HG03139 (cell line): Measurements from ENCODE around the gene AIRE.

ENCODE experiments used
- ATAC-seq: cut with Tn5 transposase; IDR thresholded peaks from one replicate; pipeline ENCODE4 v1.9.1; 2021; ENCODE audit not compliant: unreplicated experiment

Gene AIRE

DNA sequence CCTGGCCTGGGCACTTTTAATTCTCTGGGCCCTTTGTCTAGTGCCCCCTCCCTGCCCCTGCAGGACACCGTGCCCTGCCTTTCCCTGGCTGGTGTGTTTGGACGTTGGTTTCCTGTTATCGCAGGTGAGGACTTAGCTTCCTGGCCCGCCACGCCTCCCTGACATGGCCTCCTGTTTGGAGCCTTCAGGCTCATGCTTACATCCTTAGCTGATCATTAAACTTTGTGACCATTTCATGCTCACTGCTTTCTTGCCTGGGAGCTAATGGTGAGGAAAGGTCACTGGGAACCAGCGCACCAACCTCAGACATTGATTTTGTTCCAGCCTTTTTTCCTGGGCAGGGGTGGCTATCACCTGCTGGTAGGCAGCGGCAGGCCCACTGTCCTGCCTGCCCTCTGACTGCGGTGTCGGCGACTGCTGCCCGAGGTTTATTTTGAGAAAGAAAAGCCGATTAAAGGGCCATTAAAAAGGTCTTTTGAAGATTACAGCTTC lies 17.9 kb downstream of the AIRE start:
- ATAC-seq = no peak

DNA sequence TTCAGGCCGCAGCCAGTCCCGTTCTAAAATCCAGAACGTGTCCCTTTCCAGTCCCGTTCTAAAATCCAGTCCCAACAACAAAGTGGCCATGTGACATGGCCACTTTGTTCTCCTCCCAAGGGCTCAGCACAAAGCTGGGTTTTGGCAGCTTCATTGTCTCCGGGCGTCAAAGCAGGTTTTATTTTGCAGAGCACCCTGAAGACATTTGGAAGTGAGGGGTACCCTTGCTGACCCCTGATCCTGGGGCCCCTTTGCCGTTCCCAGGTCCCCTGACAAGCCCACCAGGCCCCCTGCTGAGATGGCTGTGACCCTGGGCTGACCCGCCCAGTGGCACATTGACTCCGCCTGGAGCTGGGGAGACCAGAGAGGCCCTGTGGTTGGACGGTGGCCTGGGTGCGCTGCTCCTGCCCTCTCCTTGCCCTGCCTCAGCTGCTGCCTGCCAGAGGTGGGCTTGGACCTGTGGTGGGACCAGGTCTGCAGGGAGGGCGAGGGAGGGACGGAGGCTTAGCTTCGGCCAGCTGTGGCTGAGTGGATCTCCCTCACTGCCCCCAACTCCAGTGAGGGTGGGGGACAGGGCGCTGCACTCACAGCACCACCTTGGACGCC lies 18.4 kb downstream of the AIRE start:
- ATAC-seq = no peak

DNA sequence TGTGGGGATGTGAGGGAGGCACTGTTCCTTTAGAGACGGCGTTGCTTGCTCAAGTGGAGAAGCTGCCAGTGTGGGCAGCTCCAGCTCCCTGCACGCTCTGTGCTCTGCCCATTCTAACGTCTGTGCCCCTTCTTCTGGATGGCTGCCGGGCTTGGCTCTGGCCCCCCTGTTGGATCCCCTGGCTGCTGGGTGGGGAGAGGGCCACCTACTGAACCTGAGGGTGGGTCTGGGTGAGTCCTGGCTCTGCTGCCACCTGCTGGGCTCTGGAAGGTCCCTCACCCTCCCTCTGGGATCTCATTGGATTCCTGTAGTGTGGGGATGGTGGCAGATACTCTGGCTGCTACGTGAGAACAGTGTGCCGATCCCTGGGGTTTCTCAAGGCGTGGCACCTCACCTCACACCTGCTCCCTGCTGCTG lies 19.2 kb downstream of the AIRE start:
- ATAC-seq = no peak

DNA sequence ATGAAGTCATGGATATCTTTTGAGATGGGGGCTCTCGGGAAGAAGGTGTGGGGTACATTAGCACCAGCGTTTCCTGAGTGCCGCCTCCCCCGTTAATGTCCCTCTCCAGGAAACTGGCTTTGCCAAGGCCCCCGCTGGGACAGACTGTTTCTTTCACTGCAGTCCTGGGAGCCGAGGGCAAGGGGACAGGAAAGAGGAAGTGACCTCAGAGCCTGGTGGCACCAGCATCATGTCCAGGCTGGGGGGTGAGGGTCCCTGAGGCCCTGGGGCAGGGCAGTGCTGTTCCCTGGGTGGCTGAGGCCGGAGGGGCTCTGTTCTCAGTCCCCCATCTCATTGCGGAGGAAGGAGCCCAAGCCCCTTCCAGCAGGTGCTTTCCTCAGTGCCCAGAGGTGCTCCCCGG lies 20.0 kb downstream of the AIRE start:
- no peak for ATAC-seq

GRCh38 chr21:44306936-44307704 lies 21.4 kb downstream of the AIRE start:
- no peak for ATAC-seq

GRCh38 chr21:44310628-44311507 lies 25.2 kb downstream of the AIRE start:
- no peak for ATAC-seq

DNA sequence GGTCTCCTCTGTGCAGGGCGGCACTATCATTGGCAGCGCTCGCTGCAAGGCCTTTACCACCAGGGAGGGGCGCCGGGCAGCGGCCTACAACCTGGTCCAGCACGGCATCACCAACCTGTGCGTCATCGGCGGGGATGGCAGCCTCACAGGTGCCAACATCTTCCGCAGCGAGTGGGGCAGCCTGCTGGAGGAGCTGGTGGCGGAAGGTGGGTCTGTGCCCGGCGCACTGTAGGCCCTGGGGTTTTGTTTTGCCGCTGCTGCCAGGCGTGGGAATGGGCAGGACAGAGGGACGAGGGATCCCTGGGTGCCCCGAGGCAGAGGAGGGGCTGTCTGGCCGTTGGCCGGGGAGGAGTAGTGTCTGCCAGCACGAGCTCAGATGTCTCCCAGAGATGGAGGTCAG lies 26.4 kb downstream of the AIRE start:
- no peak for ATAC-seq

GRCh38 chr21:44312716-44313115 lies 27.0 kb downstream of the AIRE start:
- no peak for ATAC-seq

- no peak for ATAC-seq
Measured at GRCh38 chr21:44313451-44313850, 27.8 kb downstream of the AIRE start.

DNA sequence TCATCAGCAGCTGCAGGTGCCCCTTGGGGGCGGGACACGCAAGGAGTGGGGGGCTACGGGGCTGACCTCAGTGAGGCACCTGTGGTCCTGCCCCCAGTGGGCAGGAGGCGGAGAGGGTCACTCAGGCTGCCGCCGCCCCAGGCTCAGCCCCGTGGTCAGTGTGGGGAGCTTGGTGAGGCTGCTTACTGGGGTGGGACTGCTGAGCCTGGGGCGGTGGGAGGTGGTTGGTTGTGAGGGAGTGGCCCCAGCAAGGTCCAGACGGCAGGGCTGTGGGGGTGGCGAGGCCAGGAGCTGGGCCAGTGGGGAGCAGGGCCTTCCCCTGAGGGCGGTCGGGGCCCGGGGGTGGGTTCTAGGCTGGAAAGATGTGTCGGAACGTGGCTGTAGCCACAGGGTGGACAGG lies 28.5 kb downstream of the AIRE start:
- no peak for ATAC-seq

DNA sequence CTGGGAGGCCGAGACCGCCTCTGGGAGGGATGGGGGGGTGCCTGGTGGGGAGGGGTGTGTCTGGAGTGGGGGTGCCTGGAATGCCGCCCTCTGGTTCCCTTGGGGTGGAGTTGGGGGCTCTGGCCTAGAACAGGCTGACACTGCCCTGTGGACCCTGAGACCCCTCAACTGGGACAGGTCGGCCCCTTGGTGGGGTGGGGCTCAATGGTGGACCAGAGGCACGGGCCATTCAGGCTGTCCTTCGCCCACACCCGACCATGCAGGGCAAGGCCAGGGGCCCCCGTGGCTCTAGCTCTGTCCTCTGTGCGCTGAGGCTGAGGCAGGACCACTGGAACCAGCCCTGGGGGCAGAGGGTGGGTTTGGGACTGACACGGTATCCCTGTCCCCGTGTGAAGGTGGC lies 28.9 kb downstream of the AIRE start:
- ATAC-seq = no peak

DNA sequence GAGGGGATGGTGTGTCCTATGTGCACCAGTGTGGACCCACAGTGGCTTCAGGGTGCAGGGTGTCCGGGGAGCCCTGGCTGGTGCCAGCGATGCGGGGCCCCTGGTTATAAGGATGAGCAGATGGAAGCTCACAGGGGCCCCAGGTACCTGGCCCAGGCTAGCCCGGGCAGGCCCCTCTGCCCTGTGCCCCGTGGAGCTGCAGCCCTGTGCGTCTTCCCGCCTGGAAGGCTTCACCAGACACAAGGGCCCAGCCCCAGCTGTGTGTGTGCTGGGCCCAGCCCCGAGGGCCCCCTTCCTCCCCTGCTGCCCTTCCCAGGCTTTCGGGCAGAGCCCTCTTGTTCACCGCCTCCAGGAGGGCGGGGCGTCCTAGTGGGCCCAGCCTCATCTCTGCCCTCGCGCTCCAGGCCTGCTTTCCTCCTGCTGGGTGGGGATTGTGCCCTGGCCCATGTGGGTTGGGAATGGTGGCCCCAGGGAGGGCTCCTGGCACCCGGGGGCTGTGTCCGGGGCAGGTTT lies 30.1 kb downstream of the AIRE start:
- no peak for ATAC-seq

- no peak for ATAC-seq
Measured at GRCh38 chr21:44316277-44316900, 30.7 kb downstream of the AIRE start.

- no peak for ATAC-seq
Measured at GRCh38 chr21:44317241-44317782, 31.6 kb downstream of the AIRE start.

GRCh38 chr21:44317871-44318270 lies 32.2 kb downstream of the AIRE start:
- no peak for ATAC-seq

GRCh38 chr21:44318489-44319285 lies 33.0 kb downstream of the AIRE start:
- ATAC-seq = no peak

DNA sequence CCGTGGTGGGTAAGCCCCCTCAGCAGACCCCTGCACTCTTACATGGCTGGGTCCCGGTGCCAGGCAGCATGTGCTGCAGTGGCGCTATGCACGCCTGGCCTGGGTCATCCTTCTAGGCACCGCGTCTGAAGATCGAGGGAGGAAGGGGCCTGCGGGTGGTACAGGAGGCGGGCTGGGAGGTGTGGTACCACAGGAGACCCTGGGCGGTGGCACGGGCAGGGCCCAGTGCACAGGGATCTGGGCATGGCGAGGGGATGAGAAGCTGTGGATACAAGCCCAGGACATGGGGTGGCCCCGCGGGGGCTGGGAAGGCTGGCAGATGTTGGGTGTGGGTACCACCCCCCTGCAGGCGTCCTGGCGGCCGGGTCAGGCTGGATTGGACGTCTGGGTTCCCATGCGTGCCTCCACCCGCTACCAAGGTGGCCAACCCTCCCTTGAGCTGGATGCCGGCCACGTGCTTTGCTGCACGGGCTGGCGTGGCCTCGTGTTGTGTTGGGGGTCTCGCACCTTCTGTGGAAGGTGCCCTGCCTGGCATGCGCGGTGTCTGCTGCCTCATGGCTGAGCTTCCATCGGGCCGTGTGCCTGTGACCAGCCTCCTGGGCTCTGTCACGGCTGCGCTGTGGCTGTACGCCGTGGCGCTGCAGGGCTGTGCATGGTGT lies 33.9 kb downstream of the AIRE start:
- no peak for ATAC-seq

DNA sequence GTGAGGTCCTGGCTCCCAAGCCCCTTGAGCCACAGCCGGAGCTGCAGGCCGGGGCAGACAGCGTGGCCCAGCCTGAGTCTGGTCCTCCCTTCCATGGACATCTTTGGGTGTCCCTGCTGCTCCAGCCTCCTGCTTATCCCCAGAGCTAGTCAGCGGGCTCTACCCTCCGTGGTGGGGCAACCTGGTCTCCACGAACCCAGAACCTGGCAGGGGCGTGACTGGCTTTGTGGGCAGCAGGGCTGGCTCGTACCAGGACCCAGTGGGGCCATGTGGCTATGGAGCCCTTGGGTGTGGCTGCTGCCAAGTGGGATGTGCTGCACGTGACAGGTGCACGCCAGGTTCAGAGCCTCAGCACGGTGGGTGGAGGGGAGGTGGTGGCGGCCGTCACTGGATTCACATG lies 35.2 kb downstream of the AIRE start:
- ATAC-seq = no peak

- no peak for ATAC-seq
Measured at GRCh38 chr21:44321846-44322450, 36.3 kb downstream of the AIRE start.
